NCI-H2171 treated with DMSO at 0.1 percent for 48 hours (cell line): ENCODE data around the gene ZNF778.

ENCODE experiments used
- DNase-seq: peaks from one replicate; lab custom pipeline; 2025; lab: John Stamatoyannopoulos, UW

ZNF778 gene

DNA sequence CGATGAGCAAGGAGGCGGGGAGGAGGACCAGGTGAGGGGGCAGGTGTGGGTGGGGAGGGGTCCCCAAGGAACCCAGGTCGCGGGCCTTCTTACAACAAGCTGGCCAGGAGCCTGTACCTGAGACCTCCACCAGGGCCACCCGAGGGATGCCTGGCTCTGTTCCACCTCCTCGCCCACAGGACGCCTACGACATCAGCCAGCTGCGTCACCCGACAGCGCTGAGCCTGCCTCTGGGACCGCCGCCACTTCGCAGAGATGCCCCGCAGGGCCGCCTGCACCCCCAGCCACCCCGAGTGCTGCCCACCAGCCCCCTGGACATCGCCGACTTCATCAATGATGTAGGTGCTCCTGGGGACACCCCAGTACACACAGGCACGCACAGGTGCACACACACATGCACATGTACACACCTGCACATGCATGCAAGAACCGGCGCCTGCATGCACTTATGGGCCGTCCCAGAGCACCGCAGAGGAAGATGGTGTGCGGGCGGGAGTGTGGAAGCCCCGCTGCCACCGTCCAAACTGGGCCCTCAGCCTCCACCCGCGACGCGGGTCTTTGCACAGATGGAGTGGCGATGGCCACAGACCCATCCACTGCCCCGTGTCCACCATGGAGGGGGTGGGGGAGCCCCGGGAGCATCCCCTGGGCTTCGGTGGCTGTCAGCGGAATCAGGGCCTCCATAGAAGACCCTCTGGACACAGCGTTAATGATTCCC lies 23.8 kb upstream of the ZNF778 start:
- DNase-seq, result no peak

DNA sequence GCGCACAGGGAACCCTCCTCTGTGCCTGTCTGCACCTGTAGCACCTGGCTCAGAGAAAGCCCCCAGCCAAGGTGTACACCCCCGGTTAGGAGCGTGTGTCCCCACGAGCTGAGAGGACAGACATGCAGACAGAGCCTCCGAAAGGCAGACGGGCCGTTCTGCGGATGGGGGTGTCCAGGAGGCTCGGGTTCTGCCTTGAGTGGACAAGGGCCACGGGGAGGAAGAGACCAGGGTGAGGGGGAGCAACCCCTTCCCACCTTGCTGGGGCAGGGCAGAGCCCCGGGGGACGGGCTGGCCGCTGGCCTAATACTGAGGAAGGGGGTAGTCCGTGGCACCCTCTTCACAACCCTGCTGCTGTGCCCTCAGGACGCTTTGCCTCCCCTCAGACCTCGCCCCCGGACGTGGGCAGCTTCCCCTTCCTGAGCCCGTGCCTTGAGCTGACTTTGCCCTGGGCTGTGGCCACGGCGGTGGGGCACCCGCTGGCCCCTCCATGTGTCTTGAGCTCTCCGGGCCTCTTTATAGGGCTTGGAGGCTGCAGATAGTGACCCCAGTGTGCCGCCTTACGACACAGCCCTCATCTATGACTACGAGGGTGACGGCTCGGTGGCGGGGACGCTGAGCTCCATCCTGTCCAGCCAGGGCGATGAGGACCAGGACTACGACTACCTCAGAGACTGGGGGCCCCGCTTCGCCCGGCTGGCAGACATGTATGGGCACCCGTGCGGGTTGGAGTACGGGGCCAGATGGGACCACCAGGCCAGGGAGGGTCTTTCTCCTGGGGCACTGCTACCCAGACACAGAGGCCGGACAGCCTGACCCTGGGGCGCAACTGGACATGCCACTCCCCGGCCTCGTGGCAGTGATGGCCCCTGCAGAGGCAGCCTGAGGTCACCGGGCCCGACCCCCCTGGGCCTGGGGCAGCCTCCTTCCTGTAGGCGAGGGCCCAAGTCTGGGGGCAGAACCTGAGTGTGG lies 22.9 kb upstream of the ZNF778 start:
- DNase-seq, result no peak

DNA sequence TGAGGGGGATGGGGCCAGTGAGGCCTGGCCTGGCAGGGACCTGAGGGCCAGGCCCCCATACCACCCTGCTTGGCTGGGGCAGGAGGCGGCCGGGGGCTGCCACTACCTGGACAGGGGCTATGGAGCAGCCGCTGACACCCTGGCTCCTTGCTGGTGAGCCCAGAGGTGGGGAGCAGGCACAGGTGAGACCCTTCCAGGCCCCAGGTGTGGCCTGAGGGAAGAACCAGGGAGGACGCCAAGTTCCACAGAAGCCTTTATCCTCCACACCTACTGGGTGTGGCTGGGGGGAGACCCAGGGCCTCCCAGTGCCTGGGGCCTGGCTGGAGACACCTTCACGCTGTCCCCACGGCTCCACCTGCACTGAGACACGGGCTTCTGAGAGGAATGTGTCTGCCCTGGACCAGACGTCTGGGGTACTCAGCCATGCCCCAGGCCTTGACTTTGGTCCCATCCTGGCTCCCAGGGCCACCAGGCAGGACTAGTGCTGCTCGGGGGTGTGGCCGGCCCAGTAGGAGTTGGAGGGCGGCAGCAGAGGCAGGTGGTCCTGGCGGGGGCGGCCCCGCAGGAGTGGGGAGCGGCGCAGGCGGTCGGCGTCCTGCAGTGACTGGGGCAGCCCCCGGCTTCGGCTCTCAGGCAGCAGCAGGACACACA lies 21.9 kb upstream of the ZNF778 start:
- no peak for DNase-seq

DNA sequence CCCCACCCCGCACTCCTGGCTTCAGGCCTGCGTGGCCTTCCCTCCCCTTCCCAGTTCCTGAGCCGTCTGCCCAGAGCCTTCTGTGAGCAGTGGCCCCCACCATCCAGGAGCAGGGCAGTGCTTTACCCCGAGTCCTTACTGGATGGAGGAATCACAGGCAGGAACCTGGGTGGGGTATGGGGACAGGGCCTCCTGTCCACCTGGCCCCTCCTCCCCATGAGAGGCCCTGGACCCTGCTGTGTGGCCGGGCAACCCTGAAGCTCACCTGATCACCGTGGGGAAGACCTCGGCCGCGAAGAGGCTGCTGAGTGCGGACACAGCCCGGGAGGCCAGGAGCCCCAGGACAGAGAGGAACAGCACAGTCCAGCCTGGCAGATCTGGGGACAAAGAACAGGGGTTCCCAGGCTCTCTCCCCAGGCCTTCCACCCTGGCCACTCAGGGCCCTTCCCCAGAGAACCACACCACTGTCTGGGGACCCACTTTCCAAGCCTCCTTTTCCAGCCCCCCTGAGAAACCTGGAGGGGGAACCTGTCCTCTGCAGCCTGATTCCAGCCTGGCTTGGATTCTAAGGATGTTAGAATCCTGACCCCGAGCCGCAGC lies 20.4 kb upstream of the ZNF778 start:
- DNase-seq, result no peak

DNA sequence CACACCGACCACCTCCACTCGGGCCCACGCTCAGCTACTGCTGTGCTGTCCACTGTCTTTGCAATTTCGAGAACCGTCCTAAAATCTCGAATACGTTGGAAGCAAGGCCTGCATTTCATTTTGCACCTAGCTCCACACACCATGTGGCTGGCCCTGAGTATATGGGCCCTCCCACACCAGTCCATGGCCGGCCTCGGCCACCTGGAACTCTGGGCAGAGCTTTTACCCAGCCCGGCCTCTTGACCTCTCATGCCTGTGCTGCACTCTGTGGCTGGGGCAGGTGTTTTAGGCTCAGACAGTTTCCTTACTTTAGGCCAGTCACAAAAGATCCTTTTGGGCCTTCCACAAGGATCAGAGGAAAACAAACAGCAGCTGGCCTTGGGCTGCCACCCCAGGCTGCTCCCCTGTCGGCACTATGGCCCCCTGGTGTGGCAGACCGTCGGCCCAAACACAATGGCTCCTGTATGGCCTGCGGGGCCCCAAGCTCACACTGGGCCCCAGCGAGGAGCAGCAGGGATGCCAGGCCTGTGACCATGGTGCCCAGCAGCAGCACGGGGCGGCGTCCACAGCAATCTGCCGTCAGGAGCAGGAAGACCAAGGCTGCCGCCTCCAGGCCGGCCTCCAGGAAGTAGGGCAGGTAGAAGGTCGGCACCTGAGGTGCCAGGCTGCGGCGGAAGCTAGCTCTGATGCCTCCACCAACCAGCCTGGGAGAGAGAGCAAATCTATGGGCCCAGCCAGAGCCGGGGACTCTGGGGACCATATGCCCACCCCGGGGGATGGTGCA lies 19.7 kb upstream of the ZNF778 start:
- DNase-seq, result no peak

DNA sequence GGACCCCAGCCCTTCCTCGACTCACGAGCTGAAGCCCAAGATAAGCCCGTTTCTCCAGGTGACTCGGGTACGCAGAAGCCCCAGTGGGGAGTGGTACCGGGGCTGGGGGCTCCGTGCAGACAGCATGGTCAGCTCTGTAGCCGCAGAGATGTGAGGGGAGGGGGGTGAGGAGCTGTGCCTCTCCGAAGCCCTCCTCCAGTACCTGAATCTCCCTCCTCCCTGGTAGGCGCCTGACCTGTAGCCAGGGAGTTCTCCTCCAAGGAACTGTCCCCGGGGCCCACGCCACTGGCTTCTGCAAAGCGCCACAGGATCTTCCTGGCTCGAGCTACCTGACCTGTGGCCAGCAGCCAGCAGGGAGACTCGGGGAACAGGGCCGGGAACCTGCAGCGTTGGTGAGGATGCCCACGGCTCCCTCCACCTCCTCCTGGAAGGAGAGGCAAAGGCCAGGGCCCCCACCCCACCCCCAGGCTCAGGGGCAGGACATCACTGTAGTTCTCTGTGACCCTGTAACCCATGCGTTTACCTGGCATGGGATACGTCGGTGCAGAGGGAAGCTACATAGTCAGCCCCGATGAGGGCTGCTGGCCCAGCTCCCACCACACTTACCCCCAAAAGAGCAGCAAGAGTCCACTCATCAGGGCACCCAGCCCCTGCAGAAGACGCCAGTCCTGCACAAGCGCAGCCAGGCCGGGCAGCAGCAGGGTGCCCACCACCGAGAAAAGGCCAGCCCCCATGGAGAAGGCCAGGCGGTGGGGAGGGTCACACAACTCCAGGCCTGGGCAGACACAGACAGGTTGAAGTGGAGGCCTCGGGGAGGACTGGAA lies 18.9 kb upstream of the ZNF778 start:
- no peak for DNase-seq

DNA sequence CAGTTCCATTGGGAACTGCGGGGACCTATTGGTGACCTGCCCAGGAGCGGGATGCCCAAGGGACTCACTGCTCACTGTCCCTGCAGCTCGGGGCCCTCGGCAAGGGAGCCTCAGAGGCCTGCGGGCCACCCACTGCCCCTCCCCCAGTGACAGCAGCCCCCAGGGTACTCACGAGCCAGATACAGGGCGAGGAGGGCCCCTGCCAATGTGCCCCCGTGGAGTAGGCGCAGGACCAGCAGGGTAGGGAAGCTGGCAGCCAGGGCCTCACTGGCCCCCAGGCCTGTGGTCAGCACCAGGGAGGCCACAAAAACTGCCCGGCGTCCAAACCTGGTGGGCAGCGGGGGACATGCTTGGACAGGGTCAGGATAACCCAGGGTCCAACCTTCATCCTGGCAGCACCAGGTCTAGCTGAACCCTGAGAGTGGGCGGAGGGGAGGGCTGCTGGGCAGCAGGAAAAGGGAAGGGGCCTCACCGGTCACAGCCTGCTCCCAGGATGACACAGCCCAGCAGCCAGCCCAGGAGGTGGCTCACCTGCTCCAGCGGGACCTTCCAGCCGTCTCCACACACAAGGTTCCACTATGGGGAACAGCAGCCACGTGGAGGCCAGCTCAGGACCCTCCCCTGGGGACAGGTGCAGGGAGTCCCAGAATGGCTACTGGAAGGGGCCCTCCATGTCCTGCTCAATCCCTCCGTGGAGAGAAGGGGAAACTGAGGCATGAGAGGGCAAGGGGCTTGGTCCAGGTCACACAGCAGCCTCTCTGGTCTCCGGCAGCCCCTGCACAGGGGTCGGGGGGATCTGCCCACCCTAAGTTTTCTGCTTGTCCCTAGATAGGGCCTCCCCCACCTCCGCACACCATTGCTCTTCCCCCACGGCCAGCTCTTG lies 18.0 kb upstream of the ZNF778 start:
- no peak for DNase-seq

DNA sequence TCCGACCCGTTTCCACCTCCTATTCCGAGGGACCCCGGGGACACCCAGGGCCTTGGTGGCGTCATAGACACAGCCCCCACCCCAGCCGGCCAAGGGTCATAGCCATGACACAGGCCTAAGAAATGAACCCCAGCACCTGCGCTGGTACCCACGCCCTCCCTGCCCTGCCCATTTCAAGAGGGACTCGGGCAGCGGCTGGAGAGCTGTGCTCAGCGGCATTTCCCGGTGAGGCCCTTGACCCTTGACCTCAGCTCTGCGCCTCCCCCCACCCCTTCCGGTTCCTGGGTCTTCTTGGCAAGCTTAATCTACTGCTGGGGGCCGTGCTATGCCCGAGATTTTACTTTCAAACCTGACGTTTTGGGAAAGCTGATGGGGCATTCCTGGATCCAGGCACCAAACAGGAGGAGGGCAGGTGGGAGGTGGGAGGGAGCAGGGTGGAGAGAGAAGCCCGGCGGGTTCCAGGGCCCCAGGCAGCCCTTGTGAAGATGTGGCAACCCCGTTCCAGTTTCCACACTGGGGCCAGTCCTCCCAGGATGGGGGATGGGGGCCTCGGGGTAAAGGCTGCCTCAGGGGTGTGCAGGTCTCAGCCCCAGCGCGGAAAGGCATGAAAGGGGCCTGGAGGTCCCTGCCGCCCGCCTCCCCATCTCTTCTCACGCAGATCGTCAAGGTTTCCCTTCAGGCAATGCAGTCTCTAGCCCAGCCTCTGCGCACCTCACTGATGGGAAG lies 17.2 kb upstream of the ZNF778 start, which contains the start of gene SLC22A31:
TSS of gene SLC22A31 (minus strand) at position 414 of the 726 bp plus-strand sequence. CDS start at position 378, 36 bp downstream.
- no peak for DNase-seq

DNA sequence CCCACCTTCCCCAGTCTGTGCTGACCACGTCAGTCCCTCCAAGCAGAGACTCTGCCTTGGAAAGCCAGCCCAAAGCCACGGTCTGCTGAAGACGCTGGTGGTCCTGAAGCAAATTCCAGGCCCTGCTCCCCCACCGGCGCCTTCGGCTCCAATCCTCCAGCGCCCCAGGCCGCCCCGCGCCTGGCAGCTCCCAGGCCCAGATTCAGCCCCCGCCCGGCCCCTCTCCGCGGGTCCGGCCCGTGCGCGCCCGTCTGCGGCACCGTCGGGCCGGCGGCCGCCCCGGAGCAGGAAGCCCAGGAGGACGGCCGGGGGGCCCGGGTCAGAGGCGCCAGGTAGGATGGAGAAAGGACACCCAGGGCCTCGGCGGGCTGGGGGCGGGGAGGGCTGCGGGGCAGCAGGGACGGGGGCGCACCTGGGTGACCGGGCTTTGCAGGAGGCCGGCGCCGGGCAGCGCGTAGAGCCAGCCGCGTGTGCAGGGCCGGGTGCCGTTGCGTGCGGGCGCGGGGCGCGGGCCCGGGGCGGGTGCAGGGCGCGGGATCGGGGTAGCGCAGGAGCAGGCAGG lies 16.6 kb upstream of the ZNF778 start:
- DNase-seq, result no peak

DNA sequence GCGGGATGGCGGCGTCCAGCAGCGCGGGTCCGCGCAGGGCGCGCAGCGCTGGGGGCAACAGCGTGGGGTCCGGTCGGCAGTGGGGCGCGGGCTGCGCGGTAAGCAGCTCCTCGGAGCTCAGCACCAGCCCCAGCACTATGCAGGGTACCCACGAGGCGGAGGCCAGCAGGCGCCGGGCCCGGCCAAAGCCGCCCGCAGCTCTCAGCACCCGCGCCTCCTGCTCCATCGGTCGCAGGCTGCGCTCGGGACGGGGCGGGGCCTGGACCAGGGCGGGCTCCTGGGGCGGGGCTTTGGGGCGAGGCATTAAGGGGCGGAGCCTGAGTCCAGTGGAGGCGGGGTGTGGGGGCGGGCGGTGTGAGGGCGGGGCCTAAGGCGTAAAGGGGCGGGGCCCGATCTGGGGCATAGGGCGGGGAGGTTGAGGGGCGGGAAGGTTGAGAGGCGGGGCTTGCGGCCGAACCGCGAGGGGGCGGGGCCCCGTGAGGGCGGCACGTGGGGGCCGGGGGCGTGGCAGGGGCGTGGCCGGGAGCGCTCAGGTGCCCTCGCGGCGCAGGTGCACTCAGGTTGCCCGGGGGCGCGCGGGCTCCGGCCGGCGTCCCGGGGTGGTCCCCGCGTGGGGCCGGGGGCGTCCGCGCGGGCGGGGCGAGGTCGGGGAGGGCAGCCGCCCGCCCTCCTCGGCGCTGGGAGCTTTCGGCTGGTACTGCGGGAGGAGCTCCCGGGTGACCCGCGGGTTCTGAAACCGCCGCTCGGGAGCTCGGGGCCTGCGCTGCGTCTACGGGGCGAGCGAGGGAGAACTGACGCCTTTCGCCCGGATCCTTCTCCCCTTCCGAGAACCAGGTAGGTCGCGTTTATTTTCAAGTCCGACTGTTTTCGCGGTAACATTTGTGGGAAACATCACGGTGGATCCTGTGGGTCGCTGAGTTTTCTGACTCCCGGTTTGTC lies 15.8 kb upstream of the ZNF778 start:
- DNase-seq, result peak; percentile 76

DNA sequence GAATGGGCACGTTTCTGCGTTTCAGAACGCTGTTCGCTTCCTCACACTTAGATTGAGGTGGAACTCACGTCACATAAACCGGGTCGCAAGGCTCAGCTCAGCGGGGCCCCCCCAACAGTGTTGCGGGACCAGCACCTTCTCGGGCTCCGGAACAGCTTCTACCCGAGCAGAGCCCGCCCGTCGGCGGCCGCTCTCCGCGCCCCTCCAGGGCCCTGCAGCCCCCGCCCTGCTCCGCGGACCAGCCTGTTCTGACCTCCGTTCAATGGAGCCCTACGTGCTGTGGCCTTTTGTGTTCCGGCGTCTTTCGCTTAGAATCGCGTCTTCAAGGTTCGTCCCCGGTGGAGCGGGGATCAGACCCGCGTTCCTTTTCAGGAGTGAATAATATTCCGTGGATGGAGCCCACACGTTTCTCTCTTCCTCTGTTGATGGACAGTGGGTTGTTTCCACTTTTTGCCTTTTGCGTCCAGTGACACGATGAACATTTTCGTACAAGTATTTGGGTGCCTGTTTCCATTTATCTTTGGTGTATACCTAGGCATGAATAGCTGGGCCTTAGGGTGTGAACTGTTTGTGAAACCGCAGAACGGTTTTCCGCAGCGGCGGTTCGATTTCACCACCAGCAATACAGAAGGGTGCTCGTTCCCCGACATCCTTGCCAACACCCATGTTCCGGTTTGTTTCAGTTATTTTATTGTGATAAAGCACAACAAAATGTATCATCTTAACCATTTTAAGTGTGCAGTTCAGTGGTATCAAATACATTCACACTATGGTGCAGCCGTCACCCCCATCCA lies 14.9 kb upstream of the ZNF778 start:
- no peak for DNase-seq

DNA sequence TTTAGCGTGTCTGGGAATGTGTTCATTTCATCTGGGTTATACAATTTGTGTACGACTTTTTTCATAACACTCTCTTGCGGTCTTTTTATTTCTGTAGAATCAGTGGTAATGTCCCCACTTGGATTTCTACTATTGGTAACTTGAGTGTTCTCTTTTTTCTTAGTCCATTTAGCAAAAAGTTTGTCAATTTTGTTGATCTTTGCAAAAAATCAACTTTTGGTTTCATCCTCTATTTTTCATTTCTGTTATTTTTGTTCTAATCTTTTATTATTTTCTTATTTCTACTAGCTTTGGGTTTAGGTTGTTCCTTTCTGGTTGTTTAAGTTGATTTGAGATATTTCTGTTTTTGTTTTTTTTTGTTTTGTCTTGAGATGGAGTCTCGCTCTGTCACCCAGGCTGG lies 9.5 kb upstream of the ZNF778 start:
- no peak for DNase-seq

DNA sequence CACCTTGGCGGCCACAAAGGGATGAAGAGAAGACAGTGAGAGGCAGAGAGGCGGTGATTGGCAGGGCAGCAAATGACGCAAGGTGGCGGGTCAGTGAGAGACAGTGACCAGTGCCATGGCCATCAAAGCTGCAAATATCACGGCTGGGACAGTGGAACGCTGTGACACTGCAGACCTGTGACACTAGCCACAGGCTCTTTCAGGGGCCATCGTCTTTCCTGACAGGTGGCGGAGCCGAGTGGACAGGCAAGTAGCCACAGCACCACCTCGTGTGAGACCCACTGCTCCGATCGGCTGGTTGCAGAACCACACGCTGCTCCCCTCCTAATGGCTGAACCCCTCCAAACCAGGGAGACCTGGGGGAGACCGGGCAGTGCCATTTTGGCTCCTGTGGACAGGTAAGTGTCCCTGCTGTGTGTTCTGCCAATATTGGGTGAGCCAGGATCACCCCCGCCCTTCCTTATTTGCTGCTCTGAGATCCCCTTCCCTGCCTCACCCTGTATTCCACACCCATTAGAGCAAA lies 7.9 kb upstream of the ZNF778 start:
- no peak for DNase-seq

DNA sequence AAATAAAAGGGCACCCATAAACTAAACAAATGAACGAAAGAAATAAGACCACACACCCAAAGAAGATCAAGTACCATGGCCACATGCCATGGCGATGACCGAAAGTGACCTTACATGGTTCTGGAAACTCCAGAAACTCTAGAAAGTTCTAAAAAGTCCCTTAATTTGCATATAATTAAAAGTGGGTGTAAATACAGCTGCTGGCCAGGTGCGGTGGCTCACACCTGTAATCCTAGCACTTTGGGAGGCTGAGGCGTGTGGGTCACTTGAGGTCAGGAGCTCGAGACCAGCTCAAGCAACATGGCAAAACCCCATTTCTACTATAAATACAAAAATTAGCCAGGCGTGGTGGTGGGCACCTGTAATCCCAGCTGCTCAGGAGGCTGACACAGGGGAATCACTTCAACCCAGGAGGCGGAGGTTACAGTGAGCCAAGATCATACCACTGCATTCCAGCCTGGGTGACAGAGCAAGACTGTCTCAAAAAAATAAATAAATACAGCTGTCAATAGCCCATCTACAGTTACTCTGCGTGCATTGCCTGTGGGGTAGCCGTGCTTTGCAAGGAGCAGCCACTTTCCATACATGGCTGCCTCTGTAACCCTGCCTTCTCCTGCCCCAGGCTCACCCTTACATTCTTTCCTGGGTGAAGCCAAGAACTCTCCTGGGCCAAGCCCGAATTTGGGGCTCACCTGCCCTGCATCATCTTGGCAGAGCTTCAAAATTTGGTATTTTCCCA lies 7.2 kb upstream of the ZNF778 start:
- DNase-seq, result peak; percentile 85

DNA sequence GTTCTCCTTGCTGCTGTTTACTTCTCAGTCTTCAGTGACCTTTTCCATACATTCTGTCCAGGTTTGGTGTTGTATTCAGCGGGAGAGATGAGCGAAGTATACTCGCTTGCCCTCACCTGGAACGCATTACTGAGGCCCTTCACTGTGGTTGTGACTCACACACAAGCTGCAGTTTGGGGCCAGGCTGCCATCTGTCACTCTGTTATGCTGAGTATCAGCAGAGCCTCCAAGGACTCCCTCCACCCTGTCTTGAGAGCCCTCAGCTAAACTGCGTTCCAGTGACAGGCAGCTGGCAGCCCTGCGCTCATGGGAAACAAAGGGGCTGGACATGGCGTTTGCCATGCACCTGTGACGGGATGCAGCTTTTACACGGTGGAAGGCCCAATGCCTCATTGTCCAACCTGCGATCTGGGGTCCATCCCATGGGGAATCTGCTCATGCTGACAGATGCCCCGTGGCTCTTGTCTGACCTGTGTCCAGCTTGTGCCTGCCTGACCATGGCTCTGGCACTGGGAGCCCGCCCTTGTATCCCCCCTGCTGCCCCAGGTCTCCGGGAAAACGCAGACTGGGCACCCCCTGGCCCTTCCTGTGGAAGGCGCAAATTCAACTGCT lies 6.5 kb upstream of the ZNF778 start:
- peak; percentile 94 for DNase-seq
